ENCODE measurements around the gene DLEC1. TPM values are rescaled to one million over a fixed set of nuclear protein-coding genes. Genes with fewer than 3 reads are reported as not detected.

DLEC1 gene
- polyA plus RNA-seq, 2 of the 4 experiments (the other 2 are of a cell fraction): 0.10 TPM; not detected in 1

DNA sequence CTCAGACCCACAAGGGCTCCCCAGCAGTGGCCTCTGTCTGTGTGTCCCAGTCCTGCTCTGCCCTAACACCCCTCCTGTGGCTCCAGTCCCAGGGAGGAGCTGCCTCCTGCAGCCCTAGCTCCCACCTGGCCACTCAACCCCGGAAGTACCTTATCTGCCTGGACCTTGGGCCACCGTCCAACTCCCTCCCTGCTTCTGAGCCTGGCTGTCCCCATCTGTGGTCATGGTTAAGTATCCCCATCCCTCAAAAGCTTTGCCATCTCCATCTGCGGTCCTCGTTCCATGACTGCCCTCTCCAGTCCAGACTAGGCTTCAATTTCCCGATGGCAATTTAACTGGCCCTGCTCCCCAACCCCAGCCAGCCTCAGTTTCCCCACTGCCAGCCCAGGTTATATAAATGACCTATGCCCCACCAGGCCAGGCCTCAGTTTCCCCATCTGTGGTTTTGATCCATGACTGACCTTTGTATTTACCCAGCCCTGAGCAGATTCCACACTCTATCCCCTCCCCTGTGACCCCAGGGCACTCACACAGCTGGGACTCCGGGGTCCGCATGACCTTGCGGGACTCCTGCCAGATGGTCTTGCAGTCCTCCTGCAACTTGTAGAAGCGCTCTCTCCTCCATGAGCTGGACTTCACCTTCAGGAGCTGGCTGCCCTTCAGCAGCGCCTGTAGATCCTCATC lies 19.2 kb upstream of the DLEC1 start:
- ATAC-seq: no peak
- ChIA-PET CTCF (interaction anchor here (0.6 to 2.0 kb wide), 6 partner anchors 8 to 327 kb away, joined by 3 to 6 read pairs (median 4); partner anchors contain the start of gene XYLB), POLR2A (no interaction called here)
- Histone ChIP-seq H3K4me3 (no peak overlapping the region), H3K27ac (no peak overlapping the region), H3K9me3 (peaks cover 3% of the 10 kb centered on the region; the same call in 1 of the 3 replicates), H3K4me2 (no peak overlapping the region), H3K4me1 (no peaks in the 10 kb centered on the region)
- FAIRE-seq: no peak
- no peak for DNase-seq (ENCODE audit: low read depth in 1 of 2, low spot score in 1 of 2)
- WGBS (ENCODE audit: missing lambda C conversion rate): 84% methylated on average over 10 of the region's 10 CpGs
- TF ChIP-seq BHLHE40 (IDR thresholded peaks at IDR 0.05; ENCODE audit: low read depth, low read length) (no peak), RNF2 (IDR thresholded peaks at IDR 0.05; ENCODE audit: borderline replicate concordance, low read depth) (no peak), HOXB13 (CRISPR knock-in tag; IDR thresholded peaks at IDR 0.05; ENCODE audit: low read depth) (no peak), HEYL (CRISPR knock-in tag; IDR thresholded peaks at IDR 0.05) (no peak), RAD21 (conservative IDR thresholded peaks at IDR 0.05 in 1 of 2, IDR thresholded peaks at IDR 0.05 in 1 of 2) (no peak), JUNB (IDR thresholded peaks at IDR 0.05) (no peak), CEBPB (IDR thresholded peaks at IDR 0.05) (no peak)
- TF ChIP-seq, protein P1, sequence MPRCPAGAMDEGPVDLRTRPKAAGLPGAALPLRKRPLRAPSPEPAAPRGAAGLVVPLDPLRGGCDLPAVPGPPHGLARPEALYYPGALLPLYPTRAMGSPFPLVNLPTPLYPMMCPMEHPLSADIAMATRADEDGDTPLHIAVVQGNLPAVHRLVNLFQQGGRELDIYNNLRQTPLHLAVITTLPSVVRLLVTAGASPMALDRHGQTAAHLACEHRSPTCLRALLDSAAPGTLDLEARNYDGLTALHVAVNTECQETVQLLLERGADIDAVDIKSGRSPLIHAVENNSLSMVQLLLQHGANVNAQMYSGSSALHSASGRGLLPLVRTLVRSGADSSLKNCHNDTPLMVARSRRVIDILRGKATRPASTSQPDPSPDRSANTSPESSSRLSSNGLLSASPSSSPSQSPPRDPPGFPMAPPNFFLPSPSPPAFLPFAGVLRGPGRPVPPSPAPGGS (IDR thresholded peaks at IDR 0.05): no peak

DNA sequence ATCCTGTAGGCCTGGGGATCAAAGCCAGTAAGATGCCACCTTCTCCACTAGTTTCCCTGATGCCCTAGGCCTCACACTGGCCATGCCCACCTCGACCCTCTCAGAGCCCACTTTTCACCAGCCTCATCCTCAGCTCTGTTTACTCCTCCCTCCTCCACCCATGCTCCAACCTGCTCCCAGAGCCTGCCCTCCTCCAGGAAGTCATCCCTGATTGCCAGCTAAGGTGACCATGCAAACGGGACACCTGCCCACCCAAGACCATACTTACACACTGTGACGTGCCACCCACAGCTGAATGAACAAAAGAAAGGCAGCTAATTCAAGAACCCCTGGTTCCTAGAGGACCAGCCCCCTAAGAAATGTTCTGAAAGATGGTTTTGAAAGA lies 18.7 kb upstream of the DLEC1 start:
- Histone ChIP-seq H3K27ac (no peak overlapping the region), H3K4me1 (peaks cover under 1% of the 10 kb centered on the region; the same call in 1 of the 3 replicates), H3K4me2 (no peak overlapping the region), H3K9me3 (peaks cover 3% of the 10 kb centered on the region; the same call in 1 of the 3 replicates), H3K4me3 (no peak overlapping the region)
- ATAC-seq (no peak), FAIRE-seq (no peak), DNase-seq (ENCODE audit: low read depth in 1 of 2, low spot score in 1 of 2) (no peak)
- TF ChIP-seq TP53 (CRISPR knock-in tag; IDR thresholded peaks at IDR 0.05) (no peak), ZNF302 (CRISPR knock-in tag; IDR thresholded peaks at IDR 0.05) (no peak), CBX2 (IDR thresholded peaks at IDR 0.05; ENCODE audit: borderline replicate concordance, low read depth) (no peak), HOXA7 (CRISPR knock-in tag; IDR thresholded peaks at IDR 0.05) (no peak), ZFP36 (IDR thresholded peaks at IDR 0.05; ENCODE audit: borderline replicate concordance, partially characterized antibody) (no peak), HOXB5 (CRISPR knock-in tag; IDR thresholded peaks at IDR 0.05) (no peak), JUN (IDR thresholded peaks at IDR 0.05) (no peak), RAD21 (conservative IDR thresholded peaks at IDR 0.05 in 1 of 2, IDR thresholded peaks at IDR 0.05 in 1 of 2) (no peak)
- TF ChIP-seq, protein P2, sequence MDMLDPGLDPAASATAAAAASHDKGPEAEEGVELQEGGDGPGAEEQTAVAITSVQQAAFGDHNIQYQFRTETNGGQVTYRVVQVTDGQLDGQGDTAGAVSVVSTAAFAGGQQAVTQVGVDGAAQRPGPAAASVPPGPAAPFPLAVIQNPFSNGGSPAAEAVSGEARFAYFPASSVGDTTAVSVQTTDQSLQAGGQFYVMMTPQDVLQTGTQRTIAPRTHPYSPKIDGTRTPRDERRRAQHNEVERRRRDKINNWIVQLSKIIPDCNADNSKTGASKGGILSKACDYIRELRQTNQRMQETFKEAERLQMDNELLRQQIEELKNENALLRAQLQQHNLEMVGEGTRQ (IDR thresholded peaks at IDR 0.05): no peak
- WGBS (ENCODE audit: missing lambda C conversion rate): 44% methylated on average over 3 of the region's 3 CpGs
- POLR2A ChIA-PET: no interaction called here
- CTCF ChIA-PET: interaction anchor here (0.6 to 2.0 kb wide), 6 partner anchors 9 to 326 kb away, joined by 3 to 6 read pairs (median 4); partner anchors contain the start of gene XYLB

DNA sequence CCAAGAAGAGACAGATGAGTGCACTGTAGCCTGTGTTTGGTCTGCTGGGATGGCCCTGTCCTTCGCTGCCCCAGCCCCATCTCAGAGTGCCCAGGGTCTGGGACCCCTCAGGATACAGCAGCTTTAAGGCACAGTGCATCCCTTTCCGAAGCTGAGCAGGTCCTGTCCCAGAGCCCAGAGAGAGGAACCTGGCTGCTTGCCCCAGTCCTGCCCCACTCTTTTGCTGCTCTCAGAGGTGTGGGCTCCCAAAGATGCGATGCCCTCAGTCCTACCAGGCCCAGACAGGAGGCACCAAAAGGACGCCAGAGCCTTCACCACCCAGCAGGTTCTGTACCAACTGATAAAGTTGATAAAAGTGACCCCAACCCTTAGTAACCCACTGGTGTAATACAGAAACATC lies 17.8 kb upstream of the DLEC1 start:
- no peak overlapping the region for H3K27ac ChIP-seq
- no peak for ATAC-seq
- ChIA-PET CTCF (interaction anchor here (1.4 to 2.0 kb wide), 3 partner anchors 24 to 325 kb away, joined by 4 to 6 read pairs (median 5); partner anchors contain the start of gene XYLB), POLR2A (no interaction called here)
- WGBS (ENCODE audit: missing lambda C conversion rate): 73% methylated on average over 3 of the region's 4 CpGs
- TF ChIP-seq GATA3 (IDR thresholded peaks at IDR 0.05; ENCODE audit: borderline replicate concordance): no peak
- no peak for TF ChIP-seq FOSL2 (IDR thresholded peaks at IDR 0.05)
- TF ChIP-seq FOSL2 (CRISPR knock-in tag; IDR thresholded peaks at IDR 0.05): no peak
- TF ChIP-seq PHF8 (IDR thresholded peaks at IDR 0.05; ENCODE audit: borderline replicate concordance, low read depth): no peak
- no peak for TF ChIP-seq HDAC2 (IDR thresholded peaks at IDR 0.05)
- no peak overlapping the region for H3K4me2 ChIP-seq
- H3K4me3 ChIP-seq: no peak overlapping the region
- peaks cover 2% of the 10 kb centered on the region; the same call in 1 of the 3 replicates for H3K9me3 ChIP-seq
- H3K4me1 ChIP-seq: peaks cover 9% of the 10 kb centered on the region
- no peak for FAIRE-seq
- no peak for DNase-seq (ENCODE audit: low read depth in 1 of 2, low spot score in 1 of 2)

Measured in A549 (cell line).